ENCODE data around the gene GP1BB. TPM values are rescaled to one million over a fixed set of nuclear protein-coding genes. Genes with fewer than 3 reads are reported as not detected.

Gene GP1BB
- total RNA-seq, 2 experiments from 2014 or later, result not detected

DNA sequence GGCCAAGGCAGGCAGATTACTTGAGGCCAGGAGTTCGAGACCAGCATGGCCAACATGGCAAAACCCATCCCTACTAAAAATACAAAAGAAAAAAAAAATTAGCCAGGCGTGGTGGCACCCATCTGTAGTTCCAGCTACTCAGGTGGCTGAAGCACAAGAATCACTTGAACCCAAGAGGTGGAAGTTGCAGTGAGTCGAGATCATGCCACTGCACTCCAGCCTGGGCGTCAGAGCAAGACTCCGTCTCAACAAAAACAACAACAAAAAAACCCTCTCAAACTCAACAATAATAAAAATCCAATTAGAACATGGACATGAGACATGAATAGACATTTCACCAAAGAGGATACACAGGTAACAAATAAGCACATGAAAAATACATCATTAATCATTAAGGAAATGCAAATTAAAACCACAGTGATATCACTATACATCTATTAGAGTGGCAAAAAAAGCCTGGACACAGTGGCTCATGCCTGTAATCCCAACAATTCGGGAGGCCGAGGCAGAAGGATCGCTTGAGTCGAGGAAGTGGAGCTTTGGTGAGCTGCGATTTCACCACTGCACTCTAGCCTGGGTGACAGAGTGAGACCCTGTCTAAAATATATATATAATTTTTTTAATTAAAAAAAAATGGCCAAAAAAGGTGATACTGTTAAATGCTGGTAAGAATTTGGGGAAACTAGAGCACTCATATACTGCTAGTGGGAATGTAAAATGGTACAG is 21.8 kb upstream of the GP1BB start:
- ChIA-PET CTCF (no interaction called here), POLR2A (no interaction called here)
- H3K9me3 Mint-ChIP-seq, result no peaks in the 10 kb centered on the region
- H3K27me3 Mint-ChIP-seq, result peaks cover 2% of the 10 kb centered on the region
- H3K36me3 Mint-ChIP-seq (ENCODE audit: low read depth), result no peaks in the 10 kb centered on the region
- H3K4me1 Mint-ChIP-seq, result no peaks in the 10 kb centered on the region
- no peak for DNase-seq
- no peak overlapping the region for H3K4me3 Mint-ChIP-seq
- no peak overlapping the region for H3K27ac Mint-ChIP-seq

DNA sequence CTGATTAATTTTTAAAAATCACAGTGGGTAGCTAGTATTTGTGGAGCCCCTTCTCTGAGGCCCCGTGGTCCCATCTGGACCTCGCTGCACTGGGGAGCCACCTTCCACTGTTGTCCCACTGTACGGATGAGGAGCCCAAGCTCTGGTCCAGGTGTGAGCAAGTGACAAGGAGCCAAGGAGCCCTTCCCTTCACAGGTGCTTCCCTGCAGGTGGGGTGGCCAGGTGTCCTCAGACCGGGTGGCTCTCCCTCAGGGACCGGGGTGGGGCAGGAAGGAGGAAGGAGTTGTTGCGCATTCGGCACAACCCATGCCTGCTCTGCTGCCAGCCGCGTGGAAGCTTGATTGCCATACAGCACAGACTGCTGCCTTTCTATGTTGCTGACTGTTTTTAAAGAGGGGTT is 19.5 kb upstream of the GP1BB start:
- CTCF ChIA-PET, result no interaction called here
- POLR2A ChIA-PET, result no interaction called here
- H3K4me3 Mint-ChIP-seq, result no peak overlapping the region

DNA sequence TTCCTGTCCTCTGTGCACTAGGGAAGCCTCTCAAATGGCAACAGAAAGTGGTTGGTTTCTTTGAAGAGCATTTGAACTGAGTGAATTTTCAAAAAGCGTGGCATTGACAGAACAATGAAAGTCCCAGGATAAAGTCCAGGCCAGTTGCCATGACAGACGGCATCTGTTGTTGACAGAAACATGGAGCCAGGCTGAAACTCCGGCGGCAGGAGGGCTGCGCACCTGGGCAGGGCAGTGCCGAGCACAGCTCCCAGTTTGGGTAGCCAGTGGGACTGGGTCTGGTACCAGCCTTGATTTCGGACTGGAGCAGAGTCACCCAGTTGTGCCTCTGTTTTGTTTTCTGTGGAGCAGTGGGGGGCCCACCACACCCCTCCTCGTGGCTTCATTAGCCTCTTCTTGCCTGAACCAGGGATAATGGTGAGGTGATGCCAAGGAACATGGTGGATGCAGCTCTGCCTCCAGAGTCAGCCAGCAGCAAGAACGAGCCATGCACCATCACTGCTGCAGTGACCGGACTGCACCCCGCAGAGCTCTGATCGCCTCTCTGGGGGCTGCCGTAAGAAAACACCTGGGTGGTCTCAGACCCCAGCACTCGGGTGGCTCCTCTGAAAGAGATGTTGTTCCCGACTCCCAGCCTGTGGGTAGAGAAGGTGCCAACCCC is 18.9 kb upstream of the GP1BB start:
- no peak overlapping the region for H3K4me3 Mint-ChIP-seq
- no peak overlapping the region for H3K27ac Mint-ChIP-seq
- no peak for DNase-seq
- CTCF ChIA-PET, result no interaction called here
- H3K27me3 Mint-ChIP-seq, result no peaks in the 10 kb centered on the region
- POLR2A ChIA-PET, result no interaction called here
- no peaks in the 10 kb centered on the region for H3K4me1 Mint-ChIP-seq
- no peaks in the 10 kb centered on the region for H3K36me3 Mint-ChIP-seq (ENCODE audit: low read depth)
- H3K9me3 Mint-ChIP-seq, result no peaks in the 10 kb centered on the region

More for the DNA sequence above, 19.5 kb upstream of the GP1BB start:
- DNase-seq, result no peak
- Mint-ChIP-seq H3K4me1 (no peaks in the 10 kb centered on the region), H3K36me3 (ENCODE audit: low read depth) (no peaks in the 10 kb centered on the region), H3K27me3 (no peaks in the 10 kb centered on the region), H3K27ac (no peak overlapping the region), H3K9me3 (no peaks in the 10 kb centered on the region)

DNA sequence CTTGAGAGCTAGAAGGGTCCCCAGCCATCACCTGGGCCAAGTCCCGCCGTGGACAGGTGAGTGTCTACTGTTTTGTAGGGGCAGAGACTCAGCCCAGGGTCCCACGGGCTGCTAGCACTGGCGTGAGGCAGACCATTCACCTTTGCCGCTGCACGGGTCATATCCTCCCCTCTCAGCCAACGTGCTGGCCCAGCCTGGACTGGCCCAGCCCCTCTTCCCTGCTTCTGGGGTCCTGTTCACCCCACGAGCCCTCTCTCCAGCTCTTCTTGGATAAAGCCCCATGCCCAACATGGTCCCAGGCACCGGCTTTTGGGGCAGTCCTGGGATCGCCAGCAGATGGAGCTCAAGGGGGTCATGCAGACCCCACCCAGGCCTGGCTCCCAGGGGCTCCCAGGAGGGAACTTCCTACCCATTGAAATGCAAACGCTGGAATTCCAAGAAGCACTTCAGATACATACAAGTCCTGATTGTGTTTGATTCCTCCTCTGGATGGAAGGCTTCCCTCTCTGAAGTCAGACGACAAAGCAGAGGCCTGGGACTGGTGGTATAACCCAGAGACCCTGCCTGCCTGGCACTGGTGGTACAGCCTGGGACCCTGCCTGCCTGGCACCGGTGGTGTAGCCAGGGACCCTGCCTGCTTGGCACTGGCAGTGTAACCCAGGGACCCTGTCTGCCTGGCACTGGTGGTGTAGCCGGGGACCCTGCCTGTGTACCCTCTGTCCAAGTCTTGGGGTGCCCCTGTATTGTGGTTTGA is 18.0 kb upstream of the GP1BB start:
- Mint-ChIP-seq H3K27me3 (no peaks in the 10 kb centered on the region), H3K9me3 (no peaks in the 10 kb centered on the region), H3K36me3 (ENCODE audit: low read depth) (no peaks in the 10 kb centered on the region), H3K27ac (no peak overlapping the region), H3K4me3 (no peak overlapping the region), H3K4me1 (no peaks in the 10 kb centered on the region)
- CTCF ChIA-PET, result no interaction called here
- POLR2A ChIA-PET, result no interaction called here
- no peak for DNase-seq

GRCh38 chr22:19706661-19707151 is 16.6 kb upstream of the GP1BB start:
- Mint-ChIP-seq H3K27me3 (peaks cover 2% of the 10 kb centered on the region), H3K4me1 (no peaks in the 10 kb centered on the region), H3K4me3 (no peak overlapping the region), H3K36me3 (ENCODE audit: low read depth) (no peaks in the 10 kb centered on the region), H3K27ac (no peak overlapping the region), H3K9me3 (no peaks in the 10 kb centered on the region)
- ChIA-PET CTCF (no interaction called here), POLR2A (no interaction called here)
- no peak for DNase-seq

- Mint-ChIP-seq H3K9me3 (no peaks in the 10 kb centered on the region), H3K4me3 (no peak overlapping the region), H3K36me3 (ENCODE audit: low read depth) (no peaks in the 10 kb centered on the region), H3K27me3 (peaks cover 10% of the 10 kb centered on the region), H3K4me1 (no peaks in the 10 kb centered on the region), H3K27ac (no peak overlapping the region)
- ChIA-PET CTCF (no interaction called here), POLR2A (no interaction called here)
- no peak for DNase-seq
Observed at GRCh38 chr22:19707347-19708290, 15.7 kb upstream of the GP1BB start.

- POLR2A ChIA-PET, result no interaction called here
- DNase-seq, result no peak
- Mint-ChIP-seq H3K4me1 (no peaks in the 10 kb centered on the region), H3K36me3 (ENCODE audit: low read depth) (no peaks in the 10 kb centered on the region), H3K4me3 (no peak overlapping the region), H3K9me3 (no peaks in the 10 kb centered on the region), H3K27me3 (peaks cover 18% of the 10 kb centered on the region), H3K27ac (no peak overlapping the region)
- CTCF ChIA-PET, result interaction anchor here (1.0 to 1.2 kb wide), 3 partner anchors 11 to 29 kb away, joined by 3 read pairs; no protein-coding TSS in a partner anchor
Observed at GRCh38 chr22:19708321-19709011, 14.9 kb upstream of the GP1BB start.

DNA sequence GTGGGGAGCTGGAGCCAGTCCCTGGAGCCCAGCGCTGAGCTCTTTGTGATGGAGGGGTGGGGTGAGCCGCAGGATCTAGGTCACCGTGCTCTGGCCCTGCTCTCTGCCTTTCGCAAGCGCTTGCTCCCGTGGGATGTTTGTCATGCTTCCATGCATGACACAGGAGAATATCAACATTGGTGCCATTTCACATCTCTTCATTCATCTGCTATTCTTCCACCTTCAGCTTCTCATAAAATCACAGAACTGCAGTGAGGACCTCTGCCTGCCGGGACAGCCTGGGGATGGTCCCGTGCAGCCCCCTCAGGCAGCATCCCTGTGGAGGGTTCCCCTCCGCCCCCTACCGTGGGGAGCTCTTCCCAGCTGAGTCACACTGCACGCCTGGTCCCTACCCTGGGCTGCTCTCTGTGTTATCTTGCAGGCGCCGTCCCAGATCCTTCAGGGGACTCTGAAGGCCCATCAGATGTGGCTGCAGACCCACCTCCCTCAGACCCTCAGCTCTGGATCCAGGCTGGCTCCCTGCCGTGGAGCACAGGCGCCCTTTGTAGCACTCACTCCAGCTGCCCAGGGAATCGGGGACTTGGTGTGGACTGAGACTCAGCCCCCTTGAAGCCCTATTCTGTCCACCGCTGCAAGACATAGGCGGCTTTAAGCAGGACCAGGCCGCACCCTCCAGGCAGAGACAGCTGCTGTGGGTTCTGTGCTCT is 14.1 kb upstream of the GP1BB start:
- no peak for DNase-seq
- H3K9me3 Mint-ChIP-seq, result no peaks in the 10 kb centered on the region
- H3K4me1 Mint-ChIP-seq, result no peaks in the 10 kb centered on the region
- H3K27me3 Mint-ChIP-seq, result peaks cover 24% of the 10 kb centered on the region
- CTCF ChIA-PET, result interaction anchor here (1.0 to 1.2 kb wide), 3 partner anchors 10 to 29 kb away, joined by 3 read pairs; no protein-coding TSS in a partner anchor
- H3K36me3 Mint-ChIP-seq (ENCODE audit: low read depth), result no peaks in the 10 kb centered on the region
- POLR2A ChIA-PET, result no interaction called here
- no peak overlapping the region for H3K27ac Mint-ChIP-seq
- no peak overlapping the region for H3K4me3 Mint-ChIP-seq

- POLR2A ChIA-PET, result no interaction called here
Observed at GRCh38 chr22:19710020-19710768, 13.1 kb upstream of the GP1BB start.

GRCh38 chr22:19710769-19711106 is 12.6 kb upstream of the GP1BB start:
- Mint-ChIP-seq H3K4me1 (no peaks in the 10 kb centered on the region), H3K4me3 (no peak overlapping the region), H3K36me3 (ENCODE audit: low read depth) (no peaks in the 10 kb centered on the region), H3K9me3 (no peaks in the 10 kb centered on the region), H3K27me3 (peaks cover 29% of the 10 kb centered on the region), H3K27ac (no peak overlapping the region)
- CTCF ChIA-PET, result interaction anchor here (1.3 kb wide), 1 partner anchor 33 kb away, joined by 5 read pairs; no protein-coding TSS in a partner anchor
- DNase-seq, result no peak
- POLR2A ChIA-PET, result no interaction called here

More at GRCh38 chr22:19710020-19710768, 13.1 kb upstream of the GP1BB start:
- Mint-ChIP-seq H3K27ac (no peak overlapping the region), H3K4me3 (no peak overlapping the region), H3K36me3 (ENCODE audit: low read depth) (no peaks in the 10 kb centered on the region), H3K4me1 (no peaks in the 10 kb centered on the region), H3K9me3 (no peaks in the 10 kb centered on the region), H3K27me3 (peaks cover 25% of the 10 kb centered on the region)
- CTCF ChIA-PET, result interaction anchor here (1.3 kb wide), 1 partner anchor 32 kb away, joined by 5 read pairs; no protein-coding TSS in a partner anchor
- DNase-seq, result no peak

DNA sequence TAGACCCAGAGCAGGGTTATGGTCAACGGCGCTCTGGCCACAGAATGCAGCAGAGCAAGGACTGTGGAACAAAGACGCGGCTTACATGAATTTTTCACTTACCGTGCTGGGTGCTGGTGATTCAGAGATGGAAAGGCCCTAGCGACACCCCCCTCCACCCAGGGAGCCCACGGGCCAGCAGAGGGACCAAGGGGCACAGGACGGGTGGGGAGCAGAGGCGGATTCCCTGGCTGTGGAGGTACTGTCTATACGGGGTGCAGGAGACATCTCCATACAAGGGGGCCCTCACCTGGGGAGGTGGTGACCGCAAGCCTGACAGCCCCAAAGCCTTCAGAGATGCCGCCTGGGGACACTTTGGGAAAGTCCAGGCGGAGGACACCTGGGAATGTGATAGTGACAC is 10.1 kb upstream of the GP1BB start:
- Mint-ChIP-seq H3K4me1 (peaks cover 3% of the 10 kb centered on the region), H3K27ac (no peak overlapping the region), H3K9me3 (no peaks in the 10 kb centered on the region), H3K4me3 (no peak overlapping the region), H3K27me3 (peaks cover 34% of the 10 kb centered on the region), H3K36me3 (ENCODE audit: low read depth) (no peaks in the 10 kb centered on the region)
- DNase-seq, result no peak
- ChIA-PET CTCF (no interaction called here), POLR2A (no interaction called here)
